Esophagus squamous epithelium (tissue), 5 donors: Measurements from ENCODE around the gene SMYD2. TPM values are rescaled to one million over a fixed set of nuclear protein-coding genes. Genes with fewer than 3 reads are reported as not detected.

Source experiments
- DNase-seq: peaks from one replicate; lab custom pipeline; 2025; lab: John Stamatoyannopoulos, UW
- H3K27ac ChIP-seq, 4 donors: fragments of 200-600 bp; sonication (generic); one replicate each; pipeline ENCODE4 v1.5.1; 2016 to 2019; ENCODE audit warnings: mild to moderate bottlenecking in 1 of 4
- H3K27me3 ChIP-seq, 4 donors: fragments of 200-600 bp; sonication (generic); 1 replicate in 3 of 4; 2 replicates in 1 of 4; pipeline versions ENCODE4 v1.5.1 to v1.6.0; 2017 to 2021; ENCODE audit warnings: antibody characterized with exemption in 1 of 4
- H3K36me3 ChIP-seq, 3 donors: fragments of 200-600 bp; sonication (generic); one replicate each; pipeline ENCODE4 v1.5.1; 2016 to 2019
- H3K4me1 ChIP-seq, 3 donors: fragments of 200-600 bp; sonication (generic); one replicate each; pipeline ENCODE4 v1.5.1; 2017 to 2019
- H3K4me3 ChIP-seq, 4 donors: fragments of 200-600 bp; sonication (generic); 1 replicate in 3 of 4; 2 replicates in 1 of 4; pipeline ENCODE4 v1.5.1; 2016 to 2019; ENCODE audit warnings: mild to moderate bottlenecking in 2 of 4, moderate library complexity in 1 of 4
- H3K9me3 ChIP-seq, 3 donors: fragments of 200-600 bp; sonication (generic); one replicate each; pipeline ENCODE4 v1.5.1; 2016 to 2019
- CTCF ChIP-seq, 6 experiments: fragments of 450-650 bp in 4 of 6; fragments of 200-600 bp in 2 of 6; sonication (generic) in 2 of 6; IDR thresholded peaks; one replicate each; pipeline ENCODE4 v1.5.1; 2016 to 2019; ENCODE audit warnings: antibody characterized with exemption in 6 of 6, mild to moderate bottlenecking in 4 of 6, moderate library complexity in 4 of 6
- POLR2A ChIP-seq, 4 donors: fragments of 450-650 bp; IDR thresholded peaks; one replicate each; pipeline ENCODE4 v1.6.1; 2017; ENCODE audit warnings: antibody characterized with exemption in 4 of 4, mild to moderate bottlenecking in 4 of 4, moderate library complexity in 3 of 4
- WGBS, 2 donors: methylation state at CpG; one replicate each; pipeline ENCODE4 v1.1.5; 2018; 5-methylcytosine and 5-hydroxymethylcytosine counted together
- intact Hi-C: fragments of 100-400 bp; cut with DNase I; formaldehyde crosslinking; loops from one replicate; pipeline ENCODE4 v1.15.0; 2022
- total RNA-seq, 4 donors: library from RNA; depleted of rRNA; stranded (reverse); fragments of >200 nt; gene quantifications; one replicate each; pipeline ENCODE4 v1.1.0, GENCODE V29; 2016
- donor health status: DM: yes; HTN: yes; CAD: no.

SMYD2 gene
- total RNA-seq, 4 donors from 2014 or later = 19.0 to 35.5 (median 30.4) TPM

GRCh38 chr1:214300149-214300780, 19.3 kb downstream of the SMYD2 start:
- Histone ChIP-seq H3K4me1 (peaks cover 0 to 12% (median 0%) of the 10 kb centered on the region in 3 donors), H3K27ac (no peak overlapping the region), H3K36me3 (peaks cover 0 to 4% (median 0%) of the 10 kb centered on the region in 3 donors), H3K27me3 (no peaks in the 10 kb centered on the region), H3K4me3 (no peak overlapping the region), H3K9me3 (no peaks in the 10 kb centered on the region)
- intact Hi-C loops = no loop called here
- 91 to 97% methylated on average over 9 of the region's 9 CpGs for WGBS, 2 donors
- DNase-seq = no peak
- no peak for TF ChIP-seq POLR2A (IDR thresholded peaks at IDR 0.05)
- TF ChIP-seq CTCF (IDR thresholded peaks at IDR 0.05) = no peak

GRCh38 chr1:214301526-214301925, 20.6 kb downstream of the SMYD2 start:
- H3K4me3 ChIP-seq = no peak overlapping the region
- H3K27me3 ChIP-seq = no peaks in the 10 kb centered on the region
- no peak for TF ChIP-seq CTCF (IDR thresholded peaks at IDR 0.05)
- TF ChIP-seq POLR2A (IDR thresholded peaks at IDR 0.05) = no peak
- H3K4me1 ChIP-seq = peaks cover 0 to 12% (median 0%) of the 10 kb centered on the region in 3 donors
- intact Hi-C loops = no loop called here
- H3K27ac ChIP-seq = no peak overlapping the region
- H3K9me3 ChIP-seq = no peaks in the 10 kb centered on the region
- peaks cover 0 to 8% (median 0%) of the 10 kb centered on the region in 3 donors for H3K36me3 ChIP-seq
- DNase-seq = no peak

- no peak for DNase-seq
- TF ChIP-seq POLR2A (IDR thresholded peaks at IDR 0.05) = no peak
- no peak for TF ChIP-seq CTCF (IDR thresholded peaks at IDR 0.05)
- 54 to 71% methylated on average over 15 to 21 of the region's 25 CpGs for whole genome bisulfite sequencing, 2 donors
- H3K27me3 ChIP-seq = no peaks in the 10 kb centered on the region
- H3K4me3 ChIP-seq = peak overlapping the region in 1 of 4 donors; percentile 16
- H3K27ac ChIP-seq = no peak overlapping the region
- H3K4me1 ChIP-seq = peaks cover 0 to 12% (median 0%) of the 10 kb centered on the region in 3 donors
- H3K36me3 ChIP-seq = peaks cover 0 to 8% (median 0%) of the 10 kb centered on the region in 3 donors
- intact Hi-C loops = no loop called here
- H3K9me3 ChIP-seq = no peaks in the 10 kb centered on the region
Measured at GRCh38 chr1:214303141-214303930, 22.4 kb downstream of the SMYD2 start.

- H3K4me1 ChIP-seq = peaks cover 0 to 16% (median 0%) of the 10 kb centered on the region in 3 donors
- intact Hi-C loops = no loop called here
- H3K9me3 ChIP-seq = no peaks in the 10 kb centered on the region
- no peak for DNase-seq
- WGBS, 2 donors = 89 to 94% methylated on average over 8 of the region's 9 CpGs
- no peaks in the 10 kb centered on the region for H3K27me3 ChIP-seq
- H3K27ac ChIP-seq = no peak overlapping the region
- H3K36me3 ChIP-seq = peaks cover 0 to 8% (median 0%) of the 10 kb centered on the region in 3 donors
- H3K4me3 ChIP-seq = no peak overlapping the region
- TF ChIP-seq POLR2A (IDR thresholded peaks at IDR 0.05) (no peak), CTCF (IDR thresholded peaks at IDR 0.05) (no peak)
Measured at GRCh38 chr1:214305164-214305751, 24.3 kb downstream of the SMYD2 start.

GRCh38 chr1:214306269-214306668, 25.3 kb downstream of the SMYD2 start:
- intact Hi-C loops = no loop called here
- no peak for TF ChIP-seq CTCF (IDR thresholded peaks at IDR 0.05)
- no peak for TF ChIP-seq POLR2A (IDR thresholded peaks at IDR 0.05)
- no peak overlapping the region for H3K4me3 ChIP-seq
- no peak overlapping the region for H3K27ac ChIP-seq
- H3K9me3 ChIP-seq = no peaks in the 10 kb centered on the region
- peaks cover 0 to 8% (median 0%) of the 10 kb centered on the region in 3 donors for H3K36me3 ChIP-seq
- no peak for DNase-seq
- H3K4me1 ChIP-seq = peaks cover 0 to 16% (median 0%) of the 10 kb centered on the region in 3 donors
- no peaks in the 10 kb centered on the region for H3K27me3 ChIP-seq
- 92 to 95% methylated on average over 4 to 6 of the region's 6 CpGs for WGBS, 2 donors
